Parathyroid adenoma (tissue), 2 donors: ENCODE data around the gene F3.

Source experiments
- H2AFZ ChIP-seq: fragments of 300-600 bp; sonication (generic); one replicate; pipeline ENCODE4 v1.7.0; 2017; ENCODE audit warnings: antibody characterized with exemption, mild to moderate bottlenecking
- H3K27ac ChIP-seq: fragments of 300-600 bp; sonication (generic); one replicate; pipeline ENCODE4 v1.7.0; 2017
- H3K27me3 ChIP-seq: fragments of 300-600 bp; sonication (generic); one replicate; pipeline ENCODE4 v1.7.0; 2017; ENCODE audit warnings: low read length; ENCODE audit not compliant: control insufficient read depth, insufficient read depth
- H3K36me3 ChIP-seq: fragments of 300-600 bp; sonication (generic); one replicate; pipeline ENCODE4 v1.7.0; 2017; ENCODE audit warnings: low read length; ENCODE audit not compliant: control insufficient read depth, insufficient read depth
- H3K4me1 ChIP-seq: fragments of 300-600 bp; sonication (generic); one replicate; pipeline ENCODE4 v1.7.0; 2017; ENCODE audit warnings: control low read depth
- H3K4me2 ChIP-seq: fragments of 300-600 bp; sonication (generic); one replicate; pipeline ENCODE4 v1.7.0; 2017; ENCODE audit warnings: low read length
- H3K4me3 ChIP-seq: fragments of 300-600 bp; sonication (generic); one replicate; pipeline ENCODE4 v1.7.0; 2017; ENCODE audit warnings: low read depth, low read length
- H3K79me2 ChIP-seq: fragments of 300-600 bp; sonication (generic); one replicate; pipeline ENCODE4 v1.7.0; 2017; ENCODE audit warnings: control low read depth
- H3K9ac ChIP-seq: fragments of 300-600 bp; sonication (generic); one replicate; pipeline ENCODE4 v1.7.0; 2017; ENCODE audit warnings: mild to moderate bottlenecking
- H3K9me3 ChIP-seq: fragments of 300-600 bp; sonication (generic); one replicate; pipeline ENCODE4 v1.7.0; 2017; ENCODE audit warnings: low read length; ENCODE audit not compliant: control insufficient read depth
- TF ChIP-seq, protein P1 (sequence below): fragments of 300-600 bp; sonication (generic); IDR thresholded peaks from one replicate; pipeline ENCODE4 v1.7.0; 2017; ENCODE audit warnings: antibody characterized with exemption, mild to moderate bottlenecking
- donor health status: primary hyperparathyroidism.

F3 gene

DNA sequence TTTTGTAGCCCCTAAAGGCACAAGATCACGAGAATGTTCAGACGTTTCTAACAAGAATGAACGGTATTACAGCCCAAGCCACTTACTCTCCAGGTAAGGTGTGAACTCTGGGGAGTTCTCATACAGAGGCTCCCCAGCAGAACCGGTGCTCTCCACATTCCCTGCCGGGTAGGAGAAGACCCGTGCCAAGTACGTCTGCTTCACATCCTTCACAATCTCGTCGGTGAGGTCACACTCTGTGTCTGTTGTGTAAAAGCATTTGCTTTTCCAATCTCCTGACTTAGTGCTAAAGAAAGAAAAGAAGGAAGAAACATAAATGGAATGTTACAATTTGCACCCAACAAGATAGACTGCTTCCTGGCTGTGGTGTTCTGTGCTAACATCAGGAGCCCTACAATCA, 5.7 kb downstream of the F3 start:
- no peak overlapping the region for H2AFZ ChIP-seq
- H3K4me3 ChIP-seq, result no peak overlapping the region

DNA sequence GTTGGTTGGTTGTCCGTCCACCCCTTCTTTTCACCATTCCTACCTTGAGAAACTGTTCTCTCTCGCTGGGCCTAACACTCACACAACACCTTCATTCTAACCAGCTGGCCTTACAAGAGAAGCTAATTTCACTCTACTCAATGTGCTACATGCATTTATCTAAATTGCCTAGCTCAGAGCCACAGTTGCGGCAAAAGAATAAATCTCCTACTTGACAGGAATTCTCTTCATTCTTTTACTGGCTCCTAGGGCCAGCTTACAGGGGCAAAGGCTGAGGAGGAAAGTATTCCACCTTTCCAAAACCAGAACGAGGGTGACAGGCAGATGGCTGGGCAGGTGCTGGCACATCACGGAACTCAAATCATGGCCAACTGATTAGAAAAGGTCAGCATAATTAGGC, 6.5 kb downstream of the F3 start:
- Histone ChIP-seq H2AFZ (no peak overlapping the region), H3K4me3 (no peak overlapping the region), H3K9ac (no peak overlapping the region), H3K4me1 (no peaks in the 10 kb centered on the region), H3K4me2 (no peak overlapping the region), H3K79me2 (no peaks in the 10 kb centered on the region), H3K27ac (no peak overlapping the region), H3K36me3 (no peaks in the 10 kb centered on the region), H3K27me3 (no peaks in the 10 kb centered on the region), H3K9me3 (no peaks in the 10 kb centered on the region)
- TF ChIP-seq, protein P1, sequence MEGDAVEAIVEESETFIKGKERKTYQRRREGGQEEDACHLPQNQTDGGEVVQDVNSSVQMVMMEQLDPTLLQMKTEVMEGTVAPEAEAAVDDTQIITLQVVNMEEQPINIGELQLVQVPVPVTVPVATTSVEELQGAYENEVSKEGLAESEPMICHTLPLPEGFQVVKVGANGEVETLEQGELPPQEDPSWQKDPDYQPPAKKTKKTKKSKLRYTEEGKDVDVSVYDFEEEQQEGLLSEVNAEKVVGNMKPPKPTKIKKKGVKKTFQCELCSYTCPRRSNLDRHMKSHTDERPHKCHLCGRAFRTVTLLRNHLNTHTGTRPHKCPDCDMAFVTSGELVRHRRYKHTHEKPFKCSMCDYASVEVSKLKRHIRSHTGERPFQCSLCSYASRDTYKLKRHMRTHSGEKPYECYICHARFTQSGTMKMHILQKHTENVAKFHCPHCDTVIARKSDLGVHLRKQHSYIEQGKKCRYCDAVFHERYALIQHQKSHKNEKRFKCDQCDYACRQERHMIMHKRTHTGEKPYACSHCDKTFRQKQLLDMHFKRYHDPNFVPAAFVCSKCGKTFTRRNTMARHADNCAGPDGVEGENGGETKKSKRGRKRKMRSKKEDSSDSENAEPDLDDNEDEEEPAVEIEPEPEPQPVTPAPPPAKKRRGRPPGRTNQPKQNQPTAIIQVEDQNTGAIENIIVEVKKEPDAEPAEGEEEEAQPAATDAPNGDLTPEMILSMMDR, result no peak

More for the DNA sequence above, 5.7 kb downstream of the F3 start:
- H3K9ac ChIP-seq, result no peak overlapping the region
- no peaks in the 10 kb centered on the region for H3K36me3 ChIP-seq
- no peaks in the 10 kb centered on the region for H3K27me3 ChIP-seq
- H3K4me1 ChIP-seq, result no peaks in the 10 kb centered on the region
- H3K27ac ChIP-seq, result no peak overlapping the region
- no peaks in the 10 kb centered on the region for H3K9me3 ChIP-seq
- TF ChIP-seq, protein P1, result no peak
- no peak overlapping the region for H3K4me2 ChIP-seq
- no peaks in the 10 kb centered on the region for H3K79me2 ChIP-seq

DNA sequence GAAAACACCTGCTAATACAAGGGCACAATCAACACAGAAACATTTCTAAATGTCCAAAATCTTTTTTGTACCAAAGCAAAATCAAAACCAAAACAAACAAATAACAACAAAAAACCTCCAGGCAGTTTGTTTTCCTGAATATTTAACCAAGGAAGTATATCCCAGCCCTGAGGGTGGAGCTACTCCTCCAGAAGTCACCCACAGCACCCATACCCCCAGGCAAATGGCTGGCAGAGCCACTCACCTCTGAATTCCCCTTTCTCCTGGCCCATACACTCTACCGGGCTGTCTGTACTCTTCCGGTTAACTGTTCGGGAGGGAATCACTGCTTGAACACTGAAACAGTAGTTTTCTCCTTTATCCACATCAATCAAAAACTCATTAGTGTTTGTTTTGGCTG, 9.5 kb downstream of the F3 start:
- Histone ChIP-seq H3K9ac (no peak overlapping the region), H3K36me3 (no peaks in the 10 kb centered on the region), H3K9me3 (no peaks in the 10 kb centered on the region), H3K4me1 (no peaks in the 10 kb centered on the region), H3K4me3 (no peak overlapping the region), H3K27me3 (no peaks in the 10 kb centered on the region), H3K79me2 (no peaks in the 10 kb centered on the region), H3K27ac (peak overlapping the region; percentile 19), H3K4me2 (no peak overlapping the region), H2AFZ (no peak overlapping the region)
- TF ChIP-seq, protein P1, result no peak

DNA sequence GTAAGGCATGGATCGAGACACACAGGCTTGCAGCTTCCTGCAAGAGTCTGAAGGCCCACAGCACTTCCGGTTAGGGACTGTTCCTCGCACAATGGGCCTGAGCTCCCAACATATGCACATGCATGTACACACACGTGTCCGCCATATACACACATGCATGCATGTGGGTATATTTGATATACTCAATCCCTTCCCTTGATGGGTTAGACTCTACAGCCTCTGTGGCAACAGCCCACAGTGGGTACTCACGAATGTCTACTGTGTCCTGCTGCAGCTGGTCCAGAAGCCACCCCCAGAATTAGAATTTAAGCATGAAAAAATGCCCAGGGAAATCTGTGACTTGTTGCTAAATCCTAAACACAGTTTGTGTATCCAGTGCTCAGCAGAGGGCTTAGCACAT, 9.9 kb downstream of the F3 start:
- Histone ChIP-seq H3K9me3 (no peaks in the 10 kb centered on the region), H3K9ac (no peak overlapping the region), H2AFZ (no peak overlapping the region), H3K27me3 (no peaks in the 10 kb centered on the region), H3K79me2 (no peaks in the 10 kb centered on the region), H3K27ac (no peak overlapping the region), H3K4me3 (no peak overlapping the region), H3K4me1 (no peaks in the 10 kb centered on the region), H3K4me2 (no peak overlapping the region), H3K36me3 (no peaks in the 10 kb centered on the region)
- TF ChIP-seq, protein P1, result no peak

DNA sequence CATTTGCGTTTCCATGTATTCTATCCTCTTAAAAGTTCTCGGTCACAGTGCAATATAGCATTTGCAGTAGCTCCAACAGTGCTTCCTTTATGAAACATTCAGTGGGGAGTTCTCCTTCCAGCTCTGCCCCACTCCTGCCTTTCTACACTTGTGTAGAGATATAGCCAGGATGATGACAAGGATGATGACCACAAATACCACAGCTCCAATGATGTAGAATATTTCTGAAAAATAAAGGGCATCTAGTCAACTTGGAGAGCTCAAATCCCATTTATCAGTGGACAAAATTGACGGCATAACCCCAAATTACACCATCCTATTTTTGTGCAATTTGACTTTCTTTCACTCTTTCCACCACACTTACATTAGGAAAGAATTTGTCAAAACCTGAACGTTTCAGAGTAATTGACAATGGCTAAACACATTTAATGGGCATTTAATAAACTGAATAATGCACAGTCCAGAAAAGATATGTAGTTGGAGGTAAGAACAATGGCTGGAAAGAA, 11.1 kb downstream of the F3 start:
- H2AFZ ChIP-seq, result no peak overlapping the region
- H3K27ac ChIP-seq, result no peak overlapping the region
- H3K79me2 ChIP-seq, result no peaks in the 10 kb centered on the region
- TF ChIP-seq, protein P1, result no peak
- no peaks in the 10 kb centered on the region for H3K27me3 ChIP-seq
- H3K4me1 ChIP-seq, result no peaks in the 10 kb centered on the region
- H3K4me3 ChIP-seq, result no peak overlapping the region
- H3K4me2 ChIP-seq, result no peak overlapping the region
- H3K36me3 ChIP-seq, result no peaks in the 10 kb centered on the region
- H3K9ac ChIP-seq, result no peak overlapping the region
- no peaks in the 10 kb centered on the region for H3K9me3 ChIP-seq
